PC-9 (cell line): ENCODE data around the gene PERP. TPM values are rescaled to one million over a fixed set of nuclear protein-coding genes. Genes with fewer than 3 reads are reported as not detected.

Experiments
- BruUV-seq: library from RNA; stranded (reverse); fragments of 400-500 nt; replicated peaks from 2 replicates; lab custom pipeline; 2021; lab: Mats Ljungman, UMichigan
- CTCF ChIA-PET: fragments of 300-600 bp; sonication (Branson Sonifier 250); formaldehyde crosslinking; loops from one replicate; lab custom pipeline; 2022; ENCODE audit warnings: antibody characterized with exemption; lab: Charles Lee
- POLR2A ChIA-PET: fragments of 300-600 bp; sonication (Branson Sonifier 250); formaldehyde crosslinking; loops from one replicate; lab custom pipeline; 2022; ENCODE audit warnings: antibody characterized with exemption; ENCODE audit not compliant: unreplicated experiment; lab: Charles Lee
- DNase-seq, 2 experiments: peaks; one replicate each; pipeline versions ENCODE4 v3.0.0 to v3.0.0-alpha.2; 2015 to 2022; ENCODE audit warnings: mixed read lengths in 1 of 2
- H2AFZ ChIP-seq: fragments of 200-600 bp; sonication (generic); 2 replicates; pipeline ENCODE4 v1.8.1; 2017; ENCODE audit warnings: antibody characterized with exemption
- H3F3A ChIP-seq: fragments of 200-600 bp; sonication (generic); 2 replicates; pipeline ENCODE4 v1.8.1; 2017; ENCODE audit warnings: antibody characterized with exemption, mild to moderate bottlenecking, low read depth; ENCODE audit not compliant: insufficient read depth
- H3K27ac ChIP-seq: fragments of 200-600 bp; sonication (generic); 2 replicates; pipeline ENCODE4 v1.6.1; 2016; ENCODE audit warnings: mixed run types
- H3K27me3 ChIP-seq: fragments of 200-600 bp; sonication (generic); 2 replicates; pipeline ENCODE4 v1.6.1; 2016; ENCODE audit warnings: low read depth, mixed run types; ENCODE audit not compliant: insufficient read depth
- H3K36me3 ChIP-seq: fragments of 200-600 bp; sonication (generic); 2 replicates; pipeline ENCODE4 v1.6.1; 2016; ENCODE audit warnings: low read depth, mixed run types
- H3K4me1 ChIP-seq: fragments of 200-600 bp; sonication (generic); replicated peaks from 2 replicates; pipeline ENCODE4 v1.6.1; 2016; ENCODE audit warnings: mixed run types; ENCODE audit not compliant: insufficient read depth
- H3K4me2 ChIP-seq: fragments of 200-600 bp; sonication (generic); 2 replicates; pipeline ENCODE4 v1.6.1; 2017; ENCODE audit warnings: mixed run types
- H3K4me3 ChIP-seq: fragments of 200-600 bp; sonication (generic); 2 replicates; pipeline ENCODE4 v1.6.1; 2016; ENCODE audit warnings: mixed run types
- H3K79me2 ChIP-seq: fragments of 200-600 bp; sonication (generic); 2 replicates; pipeline ENCODE4 v1.6.1; 2017; ENCODE audit warnings: low read depth, mixed run types
- H3K9me2 ChIP-seq: fragments of 200-600 bp; sonication (generic); 2 replicates; pipeline ENCODE4 v1.8.1; 2017; ENCODE audit warnings: mild to moderate bottlenecking; ENCODE audit not compliant: insufficient read depth
- H3K9me3 ChIP-seq: fragments of 200-600 bp; sonication (generic); 2 replicates; pipeline ENCODE4 v1.8.1; 2016; ENCODE audit warnings: low read depth; ENCODE audit not compliant: insufficient read depth
- H4K20me1 ChIP-seq: fragments of 200-600 bp; sonication (generic); 2 replicates; pipeline ENCODE4 v1.8.1; 2017; ENCODE audit not compliant: insufficient read depth
- CTCF ChIP-seq: fragments of 200-600 bp; sonication (generic); conservative IDR thresholded peaks from 2 replicates; pipeline ENCODE4 v1.6.1; 2017; ENCODE audit warnings: mixed run types, antibody characterized with exemption, mild to moderate bottlenecking, moderate library complexity
- EZH2 ChIP-seq: fragments of 200-600 bp; sonication (generic); IDR thresholded peaks from 2 replicates; pipeline ENCODE4 v1.8.0; 2017; ENCODE audit warnings: antibody characterized with exemption, low read depth
- intact Hi-C: fragments of 100-400 bp; cut with micrococcal nuclease; formaldehyde crosslinking; loops from one replicate; pipeline ENCODE4 v1.10.0; 2022; ENCODE audit not compliant: unreplicated experiment
- total RNA-seq: library from RNA; stranded (reverse); gene quantifications from 2 replicates; pipeline ENCODE4 v1.2.3, GENCODE V29; 2021

Gene PERP
- total RNA-seq, 1 experiment from 2014 or later, result 93.0 TPM

GRCh38 chr6:138106665-138107077, 548 bp downstream of the PERP start:
- Histone ChIP-seq H3K36me3 (peaks cover 20% of the 10 kb centered on the region), H4K20me1 (peaks cover 8% of the 10 kb centered on the region; the same call in 1 of the 2 replicates), H3K27ac (peak overlapping the region; percentile 78), H3F3A (peaks cover 24% of the 10 kb centered on the region), H3K27me3 (no peaks in the 10 kb centered on the region), H3K4me3 (peak overlapping the region; percentile 86), H2AFZ (peak overlapping the region; percentile 86), H3K4me2 (peak overlapping the region; percentile 94), H3K9me2 (no peaks in the 10 kb centered on the region), H3K9me3 (no peaks in the 10 kb centered on the region), H3K4me1 (peaks cover 38% of the 10 kb centered on the region), H3K79me2 (peaks cover 55% of the 10 kb centered on the region)
- no TSS peak for BruUV-seq
- ChIA-PET CTCF (interaction anchor here (0.5 to 2.4 kb wide), 4 partner anchors 97 to 106 kb away, joined by 3 to 9 read pairs (median 4); no protein-coding TSS in a partner anchor), POLR2A (interaction anchor here (0.6 to 1.1 kb wide), 2 partner anchors 18 to 845 kb away, joined by 6 to 17 read pairs; no protein-coding TSS in a partner anchor)
- no peak for DNase-seq
- intact Hi-C loops, result loop anchor here (1.0 to 10.0 kb wide), 6 partner anchors 18 to 832 kb away; partner anchors contain the start of gene TNFAIP3
- TF ChIP-seq EZH2 (no peak), CTCF (no peak)

DNA sequence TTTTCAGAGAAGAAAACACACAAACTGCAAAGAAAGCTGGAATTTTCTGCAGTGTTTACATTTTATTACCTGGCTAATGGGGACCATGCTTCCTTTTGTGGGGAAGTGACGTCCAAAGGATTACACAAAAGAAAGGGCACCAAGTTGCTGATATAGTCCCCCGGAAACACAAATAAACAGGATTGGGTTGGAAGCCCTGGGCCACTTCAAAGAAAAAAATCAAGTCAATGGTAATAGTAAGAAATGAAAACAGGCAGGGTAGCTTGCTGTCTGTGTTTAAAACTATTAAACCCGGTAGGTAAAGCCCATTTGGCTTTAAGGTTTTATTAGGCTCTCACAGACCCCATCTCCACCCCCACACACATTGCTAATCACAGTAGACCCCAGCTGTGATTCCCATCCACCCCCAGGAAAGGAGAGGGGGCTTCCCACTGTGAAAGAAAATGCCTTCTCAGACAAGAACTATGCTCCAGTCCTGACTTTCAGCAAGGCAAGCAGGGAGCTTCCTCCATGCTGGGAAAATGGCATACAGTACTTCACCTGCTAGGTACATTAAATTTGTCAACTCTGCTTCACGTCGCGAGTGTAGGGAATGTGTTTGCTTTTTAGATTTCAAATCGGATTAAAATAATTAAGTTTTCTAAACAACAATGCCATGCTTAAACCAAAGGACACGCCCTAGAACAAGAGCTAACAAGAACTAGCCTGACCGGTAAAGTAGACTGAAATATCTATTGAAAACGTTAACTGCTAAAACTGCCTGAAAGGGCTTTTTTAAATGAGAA, 1.1 kb downstream of the PERP start:
- H3F3A ChIP-seq, result peaks cover 24% of the 10 kb centered on the region
- H4K20me1 ChIP-seq, result peaks cover 8% of the 10 kb centered on the region; the same call in 1 of the 2 replicates
- peak overlapping the region; percentile 86; the same call in 1 of the 2 replicates for H2AFZ ChIP-seq
- BruUV-seq, result TSS peak; percentile 42
- H3K9me2 ChIP-seq, result no peaks in the 10 kb centered on the region
- H3K4me2 ChIP-seq, result peak overlapping the region; percentile 94
- peak overlapping the region; percentile 78 for H3K27ac ChIP-seq
- intact Hi-C loops, result loop anchor here (1.0 to 10.0 kb wide), 6 partner anchors 18 to 831 kb away; partner anchors contain the start of gene TNFAIP3
- peak in 1 of 2 experiments; percentile 62 for DNase-seq
- peak overlapping the region; percentile 86 for H3K4me3 ChIP-seq
- peaks cover 26% of the 10 kb centered on the region for H3K36me3 ChIP-seq
- no peak for TF ChIP-seq EZH2
- no peak for TF ChIP-seq CTCF
- peaks cover 61% of the 10 kb centered on the region for H3K79me2 ChIP-seq
- no peaks in the 10 kb centered on the region for H3K27me3 ChIP-seq
- peaks cover 41% of the 10 kb centered on the region for H3K4me1 ChIP-seq
- H3K9me3 ChIP-seq, result no peaks in the 10 kb centered on the region
- CTCF ChIA-PET, result interaction anchor here (0.5 to 2.4 kb wide), 6 partner anchors 19 to 140 kb away, joined by 3 to 9 read pairs (median 3); no protein-coding TSS in a partner anchor
- POLR2A ChIA-PET, result interaction anchor here (0.5 to 1.1 kb wide), 6 partner anchors 17 to 728 kb away, joined by 3 to 7 read pairs (median 4); no protein-coding TSS in a partner anchor

DNA sequence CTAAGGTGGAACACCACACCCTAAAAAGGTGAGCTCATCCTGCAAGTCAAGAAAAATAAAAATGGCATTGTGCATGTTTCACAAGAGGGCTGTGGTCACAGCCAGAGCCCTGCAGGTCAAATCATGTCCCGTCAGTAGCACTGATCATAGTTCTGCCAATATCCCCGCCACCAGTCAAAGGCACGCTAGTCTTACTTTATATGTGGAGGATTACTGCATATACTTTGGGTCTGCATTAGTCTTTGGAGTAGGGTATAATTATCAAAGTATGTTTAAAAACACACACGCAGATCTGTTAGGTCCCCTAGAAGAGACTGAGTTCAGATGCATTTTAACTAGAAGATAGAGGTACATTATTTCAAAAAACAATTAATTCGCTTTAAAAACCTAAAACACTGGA, 1.8 kb downstream of the PERP start:
- H3K36me3 ChIP-seq, result peaks cover 26% of the 10 kb centered on the region
- H3K27me3 ChIP-seq, result no peaks in the 10 kb centered on the region
- H3F3A ChIP-seq, result peaks cover 24% of the 10 kb centered on the region
- no peaks in the 10 kb centered on the region for H3K9me2 ChIP-seq
- H3K27ac ChIP-seq, result peak overlapping the region; percentile 78
- intact Hi-C loops, result loop anchor here (5.0 to 10.0 kb wide), 3 partner anchors 303 to 831 kb away; no protein-coding TSS in a partner anchor
- DNase-seq, result peak; percentile 46 to 90
- ChIA-PET CTCF (interaction anchor here (0.7 to 2.4 kb wide), 6 partner anchors 19 to 141 kb away, joined by 3 to 9 read pairs (median 3); no protein-coding TSS in a partner anchor), POLR2A (interaction anchor here (0.5 to 1.0 kb wide), 6 partner anchors 19 to 727 kb away, joined by 3 to 7 read pairs (median 3); no protein-coding TSS in a partner anchor)
- H3K4me3 ChIP-seq, result peak overlapping the region; percentile 86
- peak overlapping the region; percentile 94 for H3K4me2 ChIP-seq
- BruUV-seq, result no TSS peak
- peaks cover 8% of the 10 kb centered on the region; the same call in 1 of the 2 replicates for H4K20me1 ChIP-seq
- peaks cover 46% of the 10 kb centered on the region for H3K4me1 ChIP-seq
- H2AFZ ChIP-seq, result peak overlapping the region; percentile 86; the same call in 1 of the 2 replicates
- peaks cover 67% of the 10 kb centered on the region for H3K79me2 ChIP-seq
- TF ChIP-seq EZH2, result no peak
- TF ChIP-seq CTCF, result 0 out of 2 replicates have a peak, but pooled peaks have one; percentile 8
- no peaks in the 10 kb centered on the region for H3K9me3 ChIP-seq
